HepG2 (cell line): ENCODE measurements around the gene SSH3. TPM values are rescaled to one million over a fixed set of nuclear protein-coding genes. Genes with fewer than 3 reads are reported as not detected.

Experiments used
- BCL3 ChIP-seq: sonication (generic); formaldehyde crosslinking; IDR thresholded peaks from 2 replicates; pipeline ENCODE4 v1.5.1; 2020; ENCODE audit warnings: mild to moderate bottlenecking, missing genetic modification reagents, moderate library complexity
- BCL6 ChIP-seq: IDR thresholded peaks from 2 replicates; pipeline ENCODE4 v1.6.1; 2016; ENCODE audit warnings: missing genetic modification reagents, missing compliant biosample characterization
- CAMTA2 ChIP-seq: sonication (generic); formaldehyde crosslinking; IDR thresholded peaks from 2 replicates; pipeline ENCODE4 v1.4.0; 2020; ENCODE audit warnings: mild to moderate bottlenecking, missing genetic modification reagents, borderline replicate concordance
- NRL ChIP-seq: sonication (generic); formaldehyde crosslinking; IDR thresholded peaks from 2 replicates; pipeline ENCODE4 v1.5.0; 2020; ENCODE audit warnings: missing genetic modification reagents, mild to moderate bottlenecking, moderate library complexity, borderline replicate concordance
- PRDM10 ChIP-seq: sonication (generic); formaldehyde crosslinking; IDR thresholded peaks from 2 replicates; pipeline ENCODE4 v1.4.0; 2020; ENCODE audit warnings: low read depth, missing genetic modification reagents
- SP2 ChIP-seq: sonication (generic); formaldehyde crosslinking; IDR thresholded peaks from 2 replicates; pipeline ENCODE4 v1.5.1; 2020; ENCODE audit warnings: mild to moderate bottlenecking, missing genetic modification reagents
- TEAD3 ChIP-seq: optimal IDR thresholded peaks from 2 replicates; pipeline ENCODE3; 2016; ENCODE audit warnings: borderline replicate concordance
- ZFP90 ChIP-seq: sonication (generic); formaldehyde crosslinking; IDR thresholded peaks from 2 replicates; pipeline ENCODE4 v1.8.0; 2022; ENCODE audit warnings: missing genetic modification reagents, mild to moderate bottlenecking, inconsistent platforms, borderline replicate concordance
- ZNF430 ChIP-seq: sonication (generic); formaldehyde crosslinking; IDR thresholded peaks from 2 replicates; pipeline ENCODE4 v1.9.0; 2021; ENCODE audit warnings: mild to moderate bottlenecking, missing genetic modification reagents
- ZNF501 ChIP-seq: sonication (generic); formaldehyde crosslinking; IDR thresholded peaks from 2 replicates; pipeline ENCODE4 v1.5.1; 2020; ENCODE audit warnings: mild to moderate bottlenecking, moderate library complexity, missing genetic modification reagents
- ZNF616 ChIP-seq: sonication (generic); formaldehyde crosslinking; IDR thresholded peaks from 2 replicates; pipeline ENCODE4 v1.5.0; 2020; ENCODE audit warnings: low read depth, mild to moderate bottlenecking, missing genetic modification reagents
- polyA plus RNA-seq, 8 experiments: library from polyadenylated mRNA; depleted of rRNA in 3 of 8; stranded (reverse) in 7 of 8; unstranded in 1 of 8; fragments of >200 nt; fragmentation: Illumina TruSeq in 4 of 8; extraction: Trizol in 4 of 8; gene quantifications; 2 replicates each; pipeline versions ENCODE4 v1.2.1 to v1.2.3, GENCODE V29; 2011 to 2016; ENCODE audit warnings: low read depth in 4 of 8, missing spikeins in 1 of 8, mixed read lengths in 1 of 8; ENCODE audit not compliant: insufficient read depth in 1 of 8
- total RNA-seq, 5 experiments: library from RNA; depleted of rRNA; stranded (reverse); fragments of >200 nt; fragmentation: Illumina TruSeq; extraction: Trizol; gene quantifications; 2 replicates each; pipeline ENCODE4 v1.2.3, GENCODE V29; 2016; ENCODE audit warnings: low read depth in 1 of 5
- TF ChIP-seq, protein P1 (sequence below): IDR thresholded peaks from 2 replicates; pipeline ENCODE4 v1.6.1; 2012; ENCODE audit warnings: inconsistent platforms
- TF ChIP-seq, protein P2 (sequence below): sonication (generic); formaldehyde crosslinking; IDR thresholded peaks from 2 replicates; pipeline ENCODE4 v1.5.1; 2020; ENCODE audit warnings: mild to moderate bottlenecking, missing genetic modification reagents, moderate library complexity

SSH3 gene
- total and polyA plus RNA-seq, 2 of the 13 experiments (the other 11 are each of a cell fraction or from before 2014, with no cell fraction given) = 12.4 to 18.8 TPM

DNA sequence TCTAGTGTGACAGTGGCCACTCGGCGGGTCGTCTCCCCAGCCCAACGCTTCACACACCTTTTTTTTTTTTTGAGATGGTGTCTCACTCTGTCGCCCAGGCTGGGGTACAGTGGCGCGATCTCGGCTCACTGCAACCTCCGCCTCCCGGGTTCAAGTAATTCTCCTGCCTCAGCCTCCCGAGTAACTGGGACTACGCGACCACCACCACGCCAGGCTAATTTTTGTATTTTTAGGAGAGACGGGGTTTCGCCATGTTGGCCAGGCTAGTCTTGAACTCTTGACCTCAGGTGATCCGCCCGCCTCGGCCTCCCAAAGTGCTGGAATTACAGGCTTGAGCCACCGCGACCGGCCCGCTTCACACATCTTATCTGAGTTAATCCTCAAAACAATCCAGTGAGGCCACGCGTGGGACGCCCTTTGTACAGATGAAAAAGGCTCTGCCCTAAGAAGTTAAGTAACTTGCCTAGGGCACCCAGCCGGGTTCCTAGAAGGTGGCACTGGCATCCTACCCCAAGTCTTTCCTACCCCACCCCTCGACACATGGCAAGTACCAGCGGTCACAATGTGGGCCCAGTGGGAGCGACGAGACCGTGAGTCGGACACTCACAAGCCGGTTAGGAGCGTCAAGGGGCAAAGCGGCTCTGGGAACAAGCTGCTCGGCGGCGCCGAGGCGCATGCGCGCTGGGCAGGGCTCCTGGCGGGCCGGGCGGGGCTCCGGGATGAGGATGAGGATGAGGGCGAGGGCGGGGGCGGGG lies 42.3 kb upstream of the SSH3 start (continued):
- TF ChIP-seq ZNF501 = peak; percentile 71
- TF ChIP-seq TEAD3 (CRISPR knock-in tag) = peak; percentile 19
- TF ChIP-seq, protein P1, sequence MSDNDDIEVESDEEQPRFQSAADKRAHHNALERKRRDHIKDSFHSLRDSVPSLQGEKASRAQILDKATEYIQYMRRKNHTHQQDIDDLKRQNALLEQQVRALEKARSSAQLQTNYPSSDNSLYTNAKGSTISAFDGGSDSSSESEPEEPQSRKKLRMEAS = peak; percentile 67
- TF ChIP-seq, protein P2, sequence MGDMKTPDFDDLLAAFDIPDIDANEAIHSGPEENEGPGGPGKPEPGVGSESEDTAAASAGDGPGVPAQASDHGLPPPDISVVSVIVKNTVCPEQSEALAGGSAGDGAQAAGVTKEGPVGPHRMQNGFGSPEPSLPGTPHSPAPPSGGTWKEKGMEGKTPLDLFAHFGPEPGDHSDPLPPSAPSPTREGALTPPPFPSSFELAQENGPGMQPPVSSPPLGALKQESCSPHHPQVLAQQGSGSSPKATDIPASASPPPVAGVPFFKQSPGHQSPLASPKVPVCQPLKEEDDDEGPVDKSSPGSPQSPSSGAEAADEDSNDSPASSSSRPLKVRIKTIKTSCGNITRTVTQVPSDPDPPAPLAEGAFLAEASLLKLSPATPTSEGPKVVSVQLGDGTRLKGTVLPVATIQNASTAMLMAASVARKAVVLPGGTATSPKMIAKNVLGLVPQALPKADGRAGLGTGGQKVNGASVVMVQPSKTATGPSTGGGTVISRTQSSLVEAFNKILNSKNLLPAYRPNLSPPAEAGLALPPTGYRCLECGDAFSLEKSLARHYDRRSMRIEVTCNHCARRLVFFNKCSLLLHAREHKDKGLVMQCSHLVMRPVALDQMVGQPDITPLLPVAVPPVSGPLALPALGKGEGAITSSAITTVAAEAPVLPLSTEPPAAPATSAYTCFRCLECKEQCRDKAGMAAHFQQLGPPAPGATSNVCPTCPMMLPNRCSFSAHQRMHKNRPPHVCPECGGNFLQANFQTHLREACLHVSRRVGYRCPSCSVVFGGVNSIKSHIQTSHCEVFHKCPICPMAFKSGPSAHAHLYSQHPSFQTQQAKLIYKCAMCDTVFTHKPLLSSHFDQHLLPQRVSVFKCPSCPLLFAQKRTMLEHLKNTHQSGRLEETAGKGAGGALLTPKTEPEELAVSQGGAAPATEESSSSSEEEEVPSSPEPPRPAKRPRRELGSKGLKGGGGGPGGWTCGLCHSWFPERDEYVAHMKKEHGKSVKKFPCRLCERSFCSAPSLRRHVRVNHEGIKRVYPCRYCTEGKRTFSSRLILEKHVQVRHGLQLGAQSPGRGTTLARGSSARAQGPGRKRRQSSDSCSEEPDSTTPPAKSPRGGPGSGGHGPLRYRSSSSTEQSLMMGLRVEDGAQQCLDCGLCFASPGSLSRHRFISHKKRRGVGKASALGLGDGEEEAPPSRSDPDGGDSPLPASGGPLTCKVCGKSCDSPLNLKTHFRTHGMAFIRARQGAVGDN = peak; percentile 86
- 0 out of 2 replicates have a peak, but pooled peaks have one; percentile 21 for TF ChIP-seq PRDM10 (CRISPR knock-in tag)
- TF ChIP-seq SP2 (CRISPR knock-in tag) = 0 out of 2 replicates have a peak, but pooled peaks have one; percentile 16
- peak; percentile 61 for TF ChIP-seq BCL6 (CRISPR knock-in tag)
- 0 out of 2 replicates have a peak, but pooled peaks have one; percentile 19 for TF ChIP-seq BCL3
- 0 out of 2 replicates have a peak, but pooled peaks have one; percentile 21 for TF ChIP-seq ZNF430 (CRISPR knock-in tag)
- 0 out of 2 replicates have a peak, but pooled peaks have one; percentile 8 for TF ChIP-seq NRL
- TF ChIP-seq CAMTA2 = 0 out of 2 replicates have a peak, but pooled peaks have one; percentile 54
- 0 out of 2 replicates have a peak, but pooled peaks have one; percentile 45 for TF ChIP-seq ZFP90 (CRISPR knock-in tag)
- TF ChIP-seq ZNF616 (CRISPR knock-in tag) = peak; percentile 18; the same call in 1 of the 2 replicates
- TF ChIP-seq, all 625 proteins: peak for 44; not testable (repeated sequence) for 581
